Measurements from ENCODE around the gene TMED8.

GRCh38 chr14:77337880-77338279, 39.0 kb downstream of the TMED8 start:
- TF ChIP-seq, protein P1, sequence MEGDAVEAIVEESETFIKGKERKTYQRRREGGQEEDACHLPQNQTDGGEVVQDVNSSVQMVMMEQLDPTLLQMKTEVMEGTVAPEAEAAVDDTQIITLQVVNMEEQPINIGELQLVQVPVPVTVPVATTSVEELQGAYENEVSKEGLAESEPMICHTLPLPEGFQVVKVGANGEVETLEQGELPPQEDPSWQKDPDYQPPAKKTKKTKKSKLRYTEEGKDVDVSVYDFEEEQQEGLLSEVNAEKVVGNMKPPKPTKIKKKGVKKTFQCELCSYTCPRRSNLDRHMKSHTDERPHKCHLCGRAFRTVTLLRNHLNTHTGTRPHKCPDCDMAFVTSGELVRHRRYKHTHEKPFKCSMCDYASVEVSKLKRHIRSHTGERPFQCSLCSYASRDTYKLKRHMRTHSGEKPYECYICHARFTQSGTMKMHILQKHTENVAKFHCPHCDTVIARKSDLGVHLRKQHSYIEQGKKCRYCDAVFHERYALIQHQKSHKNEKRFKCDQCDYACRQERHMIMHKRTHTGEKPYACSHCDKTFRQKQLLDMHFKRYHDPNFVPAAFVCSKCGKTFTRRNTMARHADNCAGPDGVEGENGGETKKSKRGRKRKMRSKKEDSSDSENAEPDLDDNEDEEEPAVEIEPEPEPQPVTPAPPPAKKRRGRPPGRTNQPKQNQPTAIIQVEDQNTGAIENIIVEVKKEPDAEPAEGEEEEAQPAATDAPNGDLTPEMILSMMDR (IDR thresholded peaks at IDR 0.05), result no peak
- TF ChIP-seq POLR2A (IDR thresholded peaks at IDR 0.05), result no peak

Measured in body of pancreas (tissue), 4 donors.